GM18519 (cell line): Measurements from ENCODE around the gene PTPRM.

ENCODE experiments used
- ATAC-seq: cut with Tn5 transposase; IDR thresholded peaks from one replicate; pipeline ENCODE4 v1.9.1; 2021; ENCODE audit warnings: mild to moderate bottlenecking, moderate library complexity; ENCODE audit not compliant: unreplicated experiment, low FRiP score

The PTPRM gene

DNA sequence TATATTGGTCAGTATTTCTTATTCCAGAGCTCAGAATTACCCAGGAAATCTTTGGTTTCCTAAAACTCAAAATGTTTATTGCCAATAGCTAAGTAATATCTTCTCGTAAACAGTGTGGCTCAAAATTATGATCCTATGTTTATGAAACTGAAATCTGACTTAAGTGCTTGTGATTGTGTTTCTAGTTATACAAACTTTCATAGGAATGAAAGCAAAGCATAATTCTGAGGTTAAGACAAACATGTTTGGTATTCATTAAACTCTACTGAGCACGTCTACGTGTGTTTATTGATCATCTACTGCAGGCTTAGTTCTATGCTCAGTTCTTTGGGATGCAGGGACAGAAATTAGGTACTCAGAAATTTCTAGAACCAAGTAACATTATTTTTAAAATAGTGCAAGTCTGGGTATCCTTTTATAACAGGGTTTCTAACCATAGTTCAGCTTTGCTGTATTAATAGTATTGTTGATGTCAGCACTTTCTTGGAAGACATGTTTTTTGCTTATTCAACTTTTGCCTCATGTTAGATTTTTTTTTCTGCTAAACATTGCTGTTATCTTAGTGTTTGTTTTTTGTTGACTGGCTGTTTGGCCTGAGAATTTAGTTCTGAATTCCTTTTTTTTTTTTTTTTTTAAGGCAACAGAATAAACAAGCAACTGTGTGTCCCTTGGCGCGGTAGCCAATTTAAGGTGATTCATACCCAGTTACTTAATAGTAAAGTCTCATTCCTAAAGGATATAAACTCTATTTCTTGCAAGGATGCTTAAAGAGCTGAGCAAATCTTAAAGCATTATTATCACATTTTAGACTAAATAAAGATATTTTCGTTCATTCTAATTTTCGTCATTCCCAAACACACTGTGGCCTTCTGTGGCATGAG lies 31.3 kb downstream of the PTPRM start:
- no peak for ATAC-seq

GRCh38 chr18:7600036-7600435 lies 32.9 kb downstream of the PTPRM start:
- ATAC-seq, result no peak

- ATAC-seq, result no peak
Observed at GRCh38 chr18:7600528-7601245, 33.6 kb downstream of the PTPRM start.

DNA sequence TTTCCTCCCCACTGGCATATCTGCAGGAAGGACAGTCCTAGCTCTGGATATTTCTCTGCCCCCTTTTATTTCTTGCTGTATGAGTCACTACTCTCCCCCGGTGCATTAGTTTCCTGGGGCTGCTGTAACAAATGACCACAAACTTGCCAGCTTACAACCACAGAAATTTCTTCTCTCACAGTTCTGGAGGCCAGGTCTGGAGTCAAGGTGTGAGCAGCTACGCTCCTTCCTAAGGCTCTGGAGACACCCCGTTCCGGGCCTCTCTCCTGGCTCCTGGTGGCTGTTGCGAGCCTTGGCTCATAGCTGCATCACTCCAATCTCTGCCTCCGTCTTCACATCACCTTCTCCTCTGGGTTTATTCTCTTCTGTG lies 34.1 kb downstream of the PTPRM start:
- ATAC-seq, result no peak

- ATAC-seq, result no peak
Observed at GRCh38 chr18:7601936-7602335, 34.8 kb downstream of the PTPRM start.

DNA sequence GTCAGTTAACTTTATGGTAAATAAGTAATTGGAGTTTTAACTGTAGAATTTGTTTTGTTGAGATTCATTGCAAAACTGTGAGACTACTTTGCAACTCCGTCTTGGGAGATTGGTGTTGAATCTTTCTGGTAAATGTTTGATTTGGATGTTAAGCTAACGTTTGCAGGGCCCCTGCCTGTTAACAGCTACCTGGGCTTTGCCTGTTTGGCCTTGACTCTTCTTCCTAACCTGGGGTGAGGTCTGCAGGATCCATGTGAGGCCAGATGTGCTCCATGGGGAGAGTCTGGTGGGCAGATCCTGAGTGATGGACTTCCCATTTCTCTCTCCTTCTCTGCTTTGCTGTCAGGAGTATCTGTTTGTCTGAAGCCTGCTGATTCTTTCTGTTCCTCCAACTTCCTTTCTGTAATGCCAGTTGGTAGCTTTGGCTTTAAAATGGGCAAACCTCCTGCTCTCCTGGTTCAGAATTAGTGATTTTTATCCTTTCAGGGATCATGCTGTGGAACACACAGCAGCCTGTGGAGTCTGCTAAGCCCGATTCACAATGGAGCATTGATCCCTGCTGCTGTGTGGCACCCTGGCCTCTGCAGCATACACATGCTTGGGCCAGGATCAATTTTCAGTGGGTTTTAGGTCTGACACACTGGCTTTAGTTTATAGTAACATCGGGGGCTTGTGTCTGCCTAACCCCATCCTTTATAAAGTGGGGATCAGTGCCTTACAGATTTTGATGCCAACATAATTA lies 36.3 kb downstream of the PTPRM start:
- ATAC-seq, result no peak

- no peak for ATAC-seq
Observed at GRCh38 chr18:7604361-7604760, 37.2 kb downstream of the PTPRM start.

- no peak for ATAC-seq
Observed at GRCh38 chr18:7605705-7606104, 38.6 kb downstream of the PTPRM start.

GRCh38 chr18:7607540-7608173 lies 40.5 kb downstream of the PTPRM start:
- no peak for ATAC-seq

DNA sequence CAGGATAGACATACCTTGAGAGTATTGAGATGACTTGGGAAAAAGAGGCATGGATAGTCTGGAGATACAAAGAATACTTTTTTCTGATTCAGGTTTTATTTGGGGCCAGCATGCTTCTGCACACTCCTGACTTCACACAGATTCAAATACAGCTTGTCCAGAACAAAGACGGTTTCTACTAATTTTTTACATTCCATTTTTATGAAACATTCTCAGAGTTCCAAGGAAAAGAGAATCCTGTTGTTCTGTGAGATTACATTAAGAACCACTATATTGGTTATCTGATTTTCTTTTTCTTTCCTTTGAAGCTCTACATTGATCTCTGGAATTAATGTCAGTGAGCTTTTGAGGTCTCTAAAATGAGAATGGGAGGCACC lies 41.0 kb downstream of the PTPRM start:
- no peak for ATAC-seq

GRCh38 chr18:7608781-7609201 lies 41.7 kb downstream of the PTPRM start:
- ATAC-seq, result no peak

DNA sequence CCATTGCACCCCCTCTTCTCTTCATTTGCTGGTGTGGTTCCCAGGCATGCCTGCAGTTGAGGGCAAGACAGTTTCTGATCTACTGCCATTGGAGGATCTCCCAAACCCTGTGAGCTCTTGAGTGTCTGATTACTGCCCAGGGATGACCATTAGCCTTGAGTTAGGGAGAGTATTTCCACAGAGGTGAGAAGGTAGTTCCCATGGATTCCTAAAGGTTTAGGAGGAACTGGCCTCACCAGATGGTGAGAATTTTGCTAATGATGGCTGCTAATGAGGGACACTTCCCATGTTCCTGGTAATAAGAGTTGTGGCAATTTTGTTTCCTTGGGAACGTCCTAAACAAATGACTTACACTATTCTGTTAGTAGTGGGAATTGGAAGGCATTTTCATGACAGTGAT lies 42.5 kb downstream of the PTPRM start:
- no peak for ATAC-seq

DNA sequence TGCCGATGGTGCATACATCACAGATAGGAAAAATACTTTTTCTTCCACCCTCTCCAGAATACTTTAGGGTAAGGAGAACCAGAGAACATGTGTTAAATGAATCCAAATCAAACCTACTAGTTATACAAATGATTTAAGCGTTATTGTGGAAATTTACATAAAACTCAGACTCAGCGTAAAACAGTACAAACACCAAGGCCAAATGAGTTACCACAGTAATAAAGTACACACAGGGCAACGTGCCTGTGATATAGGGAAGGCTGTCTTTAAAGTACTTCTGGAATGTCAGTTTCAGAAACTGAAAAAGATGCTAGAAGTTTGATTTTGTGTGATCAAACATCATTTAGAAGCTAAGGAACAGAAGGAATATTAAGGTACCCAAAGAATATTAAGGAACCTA lies 46.9 kb downstream of the PTPRM start:
- ATAC-seq, result no peak

DNA sequence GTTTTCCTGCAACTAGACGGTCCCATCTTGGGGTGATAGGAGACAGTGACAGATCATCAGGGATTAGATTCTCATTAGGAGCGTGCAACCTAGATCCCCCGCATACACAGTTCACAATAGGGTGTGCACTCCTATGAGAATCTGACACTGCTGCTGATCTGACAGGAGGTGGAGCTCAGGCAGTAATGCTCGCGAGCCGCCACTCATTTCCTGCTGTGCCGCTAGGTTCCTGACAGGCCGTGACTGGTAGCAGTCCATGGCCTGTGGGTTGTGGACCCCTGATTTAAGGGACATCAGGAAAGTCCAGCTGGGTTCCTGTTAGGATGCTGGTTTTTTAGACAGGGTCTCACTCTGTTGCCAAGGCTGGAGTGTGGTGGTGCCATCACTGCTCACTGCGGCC lies 48.7 kb downstream of the PTPRM start:
- no peak for ATAC-seq

DNA sequence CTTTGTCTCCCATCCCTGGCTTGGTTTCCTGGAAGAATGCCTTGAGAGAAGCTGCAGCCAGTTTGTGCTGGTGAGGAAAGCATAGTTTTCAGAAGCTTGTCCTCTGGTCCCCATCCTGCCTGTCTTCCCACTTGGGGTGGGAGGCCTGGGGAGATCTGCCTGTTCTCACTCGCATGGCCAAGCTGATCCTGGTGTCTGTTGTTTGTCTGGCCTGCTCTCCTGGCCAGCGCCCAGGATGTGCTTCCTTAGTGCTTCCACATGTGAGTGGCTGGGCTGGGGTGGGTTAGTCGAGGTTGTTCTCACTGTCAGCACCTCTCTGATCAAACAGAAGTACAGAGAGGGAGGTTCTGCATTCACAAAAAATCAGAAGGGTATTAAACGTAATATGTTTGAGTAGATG lies 49.5 kb downstream of the PTPRM start:
- no peak for ATAC-seq

- ATAC-seq, result no peak
Observed at GRCh38 chr18:7617738-7618422, 50.8 kb downstream of the PTPRM start.

- ATAC-seq, result no peak
Observed at GRCh38 chr18:7618891-7619442, 51.9 kb downstream of the PTPRM start.

DNA sequence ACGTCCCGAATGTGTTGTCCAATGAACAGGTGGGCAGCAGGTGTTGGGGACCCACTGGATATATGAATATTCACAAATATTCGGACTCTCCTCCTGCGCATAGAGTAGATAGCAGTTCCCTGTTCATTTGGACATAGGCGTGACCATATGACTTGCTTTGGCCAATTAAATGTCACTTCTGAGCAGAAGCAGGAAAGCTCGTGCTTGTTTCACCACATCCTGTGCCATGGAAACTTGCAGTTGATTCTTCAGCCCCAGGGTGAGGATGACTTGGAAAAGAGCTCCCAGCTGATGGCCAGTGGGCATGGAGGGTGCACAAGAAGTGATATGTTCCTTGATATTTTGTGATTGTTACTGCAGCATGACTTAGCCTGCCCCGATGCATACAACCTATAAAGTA lies 52.6 kb downstream of the PTPRM start:
- ATAC-seq, result no peak

DNA sequence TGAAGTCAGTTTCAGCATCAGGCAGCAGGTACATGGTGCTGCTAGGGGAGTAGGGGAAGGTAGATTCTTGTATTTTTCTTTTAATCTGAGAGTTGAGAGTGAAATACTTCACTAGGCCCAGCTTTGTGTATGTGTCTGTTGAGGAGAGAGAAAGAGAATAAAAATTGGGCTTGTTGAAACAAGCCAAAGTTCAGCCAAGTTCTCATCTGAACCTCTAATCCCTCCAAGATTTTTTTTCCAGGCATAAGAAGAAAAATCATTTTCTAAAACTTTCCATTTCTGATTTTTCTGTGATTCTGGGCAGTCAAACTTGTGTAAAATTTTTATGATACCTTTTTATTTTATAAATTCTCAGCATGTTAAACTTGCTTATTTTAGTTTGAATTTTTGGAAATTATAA lies 55.6 kb downstream of the PTPRM start:
- no peak for ATAC-seq

GRCh38 chr18:7623681-7624080 lies 56.6 kb downstream of the PTPRM start:
- ATAC-seq, result no peak
